Measurements from ENCODE around the gene GIGYF1.
"Not testable (repeated sequence)": the region's sequence is repeated elsewhere in the genome, so short reads cannot be mapped to it uniquely, and the experiment has no call there.

GIGYF1 gene

GRCh38 chr7:100671353-100672327, 22.4 kb downstream of the GIGYF1 start:
- no peak for DNase-seq (ENCODE audit: low read depth in 2 of 2)

GRCh38 chr7:100670074-100670473, 24.0 kb downstream of the GIGYF1 start:
- DNase-seq (ENCODE audit: low read depth in 2 of 2), result no peak

GRCh38 chr7:100669106-100669505, 24.9 kb downstream of the GIGYF1 start:
- DNase-seq (ENCODE audit: low read depth in 2 of 2), result not testable (repeated sequence)

GRCh38 chr7:100668069-100668449, 26.0 kb downstream of the GIGYF1 start:
- DNase-seq (ENCODE audit: low read depth in 2 of 2), result no peak

GRCh38 chr7:100667331-100668068, 26.6 kb downstream of the GIGYF1 start:
- no peak for DNase-seq (ENCODE audit: low read depth in 2 of 2)

GRCh38 chr7:100665168-100665726, 28.8 kb downstream of the GIGYF1 start:
- DNase-seq (ENCODE audit: low read depth in 2 of 2), result no peak

GRCh38 chr7:100662194-100662776, 31.8 kb downstream of the GIGYF1 start:
- DNase-seq (ENCODE audit: low read depth in 2 of 2), result not testable (repeated sequence)

- DNase-seq (ENCODE audit: low read depth in 2 of 2), result peak in 1 of 2 donors; percentile 26
These were observed 38.0 kb downstream of the GIGYF1 start, which contains the start of gene ACTL6B for GRCh38 chr7:100655908-100656674. Gene ACTL6B (minus strand): TSS chr7:100656448. CDS start chr7:100656354, 94 bp downstream.

GRCh38 chr7:100654908-100655831, 38.9 kb downstream of the GIGYF1 start:
- DNase-seq (ENCODE audit: low read depth in 2 of 2), result no peak

- no peak for DNase-seq (ENCODE audit: low read depth in 2 of 2)
These were observed 44.1 kb downstream of the GIGYF1 start for GRCh38 chr7:100649826-100650565.

- no peak for DNase-seq (ENCODE audit: low read depth in 2 of 2)
These were observed 51.5 kb downstream of the GIGYF1 start for GRCh38 chr7:100642534-100642907.

- DNase-seq (ENCODE audit: low read depth in 2 of 2), result no peak
These were observed 52.1 kb downstream of the GIGYF1 start for GRCh38 chr7:100641860-100642533.

- no peak for DNase-seq (ENCODE audit: low read depth in 2 of 2)
These were observed 52.6 kb downstream of the GIGYF1 start, which contains the start of gene TFR2 for GRCh38 chr7:100641463-100641859. Gene TFR2 (minus strand): TSS chr7:100641552. CDS start chr7:100641509, 43 bp downstream.

GRCh38 chr7:100640517-100641440, 53.3 kb downstream of the GIGYF1 start:
- no peak for DNase-seq (ENCODE audit: low read depth in 2 of 2)

GRCh38 chr7:100639995-100640516, 54.0 kb downstream of the GIGYF1 start:
- no peak for DNase-seq (ENCODE audit: low read depth in 2 of 2)

- peak in 1 of 2 donors; percentile 31 for DNase-seq (ENCODE audit: low read depth in 2 of 2)
These were observed 60.9 kb downstream of the GIGYF1 start for GRCh38 chr7:100632951-100633717.
